Tibial artery (tissue), 4 donors: Measurements from ENCODE around the gene MOGAT3.

Source experiments
- DNase-seq, 2 donors: peaks; one replicate each; pipeline ENCODE4 v3.0.0-alpha.2; 2019
- H3K27ac ChIP-seq, 2 donors: fragments of 200-600 bp; sonication (generic) in 1 of 2; 1 replicate in 1 of 2; 2 replicates in 1 of 2; pipeline ENCODE4 v1.5.1; 2018 to 2019; ENCODE audit warnings: mild to moderate bottlenecking in 1 of 2
- H3K27me3 ChIP-seq, 2 donors: fragments of 200-600 bp; sonication (generic) in 1 of 2; one replicate each; pipeline versions ENCODE4 v1.5.1 to v1.6.0; 2016 to 2019
- H3K36me3 ChIP-seq, 3 donors: fragments of 200-600 bp; sonication (generic) in 2 of 3; one replicate each; pipeline ENCODE4 v1.5.1; 2016 to 2019; ENCODE audit warnings: mild to moderate bottlenecking in 2 of 3
- H3K4me1 ChIP-seq, 4 donors: fragments of 200-600 bp; sonication (generic) in 2 of 4; 1 replicate in 3 of 4; 2 replicates in 1 of 4; pipeline ENCODE4 v1.5.1; 2016 to 2019
- H3K4me3 ChIP-seq, 2 donors: fragments of 200-600 bp; sonication (generic) in 1 of 2; 1 replicate in 1 of 2; 2 replicates in 1 of 2; pipeline ENCODE4 v1.5.1; 2018 to 2019; ENCODE audit warnings: mild to moderate bottlenecking in 2 of 2
- H3K9me3 ChIP-seq, 3 donors: fragments of 200-600 bp; sonication (generic) in 1 of 3; one replicate each; pipeline ENCODE4 v1.5.1; 2016 to 2019
- intact Hi-C: fragments of 100-400 bp; cut with DNase I; formaldehyde crosslinking; loops from one replicate; pipeline ENCODE4 v1.15.0; 2023; ENCODE audit warnings: low total_unique reads
- TF ChIP-seq, protein P1 (sequence below), 2 experiments: fragments of 200-600 bp in 1 of 2; fragments of 450-650 bp in 1 of 2; IDR thresholded peaks; one replicate each; pipeline ENCODE4 v1.5.1; 2017 to 2019; ENCODE audit warnings: antibody characterized with exemption in 2 of 2, mild to moderate bottlenecking in 1 of 2, moderate library complexity in 1 of 2

The MOGAT3 gene

DNA sequence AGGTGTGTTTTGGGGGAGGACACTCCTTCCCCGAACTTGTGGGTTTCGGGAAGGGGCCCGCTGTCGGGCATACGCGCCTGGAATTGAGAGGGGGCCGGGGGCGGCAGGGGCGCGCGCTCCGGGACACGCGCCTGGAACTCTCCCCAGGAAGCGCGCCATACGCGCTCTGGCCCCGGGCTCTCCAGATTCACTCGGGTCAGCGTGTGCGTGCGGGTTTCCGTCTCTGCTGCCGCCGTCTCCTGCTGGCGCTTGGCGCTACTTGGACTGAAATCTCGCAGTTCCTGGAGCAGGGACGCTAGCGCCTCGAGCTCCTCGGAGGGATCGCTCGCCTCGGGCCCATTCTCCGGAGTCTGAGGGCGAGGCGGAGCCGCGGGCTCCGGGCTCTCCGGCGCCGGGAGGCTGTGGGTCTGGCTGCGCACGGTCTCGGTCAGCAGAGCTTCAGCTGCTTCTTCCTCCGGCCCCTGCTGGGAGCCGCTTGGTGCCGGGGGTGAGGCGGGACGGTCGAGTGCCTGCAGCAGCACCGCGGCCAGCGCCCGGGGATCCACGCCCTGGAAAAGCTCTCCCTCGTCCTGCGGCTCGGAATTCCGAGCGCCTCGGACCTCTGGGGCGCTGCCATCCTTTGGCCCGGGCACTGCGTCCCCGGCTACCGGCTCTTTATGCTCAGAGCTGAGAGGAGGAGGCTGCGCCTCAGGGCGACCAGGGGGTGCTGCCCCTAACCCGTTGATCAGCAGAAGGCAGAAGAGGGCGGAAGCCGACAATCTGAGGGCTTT lies 36.6 kb downstream of the MOGAT3 start:
- Histone ChIP-seq H3K9me3 (no peaks in the 10 kb centered on the region), H3K4me1 (peaks cover 0 to 41% (median 36%) of the 10 kb centered on the region in 4 donors), H3K4me3 (peak overlapping the region; percentile 22 to 48), H3K27ac (no peak overlapping the region), H3K27me3 (peaks cover 5 to 100% of the 10 kb centered on the region in 2 donors), H3K36me3 (peaks cover 16 to 18% (median 17%) of the 10 kb centered on the region in 3 donors)
- DNase-seq, result no peak
- intact Hi-C loops, result loop anchor here (10.0 kb wide), 1 partner anchor 269 kb away; the partner anchor contains the start of gene ACHE
- TF ChIP-seq, protein P1, sequence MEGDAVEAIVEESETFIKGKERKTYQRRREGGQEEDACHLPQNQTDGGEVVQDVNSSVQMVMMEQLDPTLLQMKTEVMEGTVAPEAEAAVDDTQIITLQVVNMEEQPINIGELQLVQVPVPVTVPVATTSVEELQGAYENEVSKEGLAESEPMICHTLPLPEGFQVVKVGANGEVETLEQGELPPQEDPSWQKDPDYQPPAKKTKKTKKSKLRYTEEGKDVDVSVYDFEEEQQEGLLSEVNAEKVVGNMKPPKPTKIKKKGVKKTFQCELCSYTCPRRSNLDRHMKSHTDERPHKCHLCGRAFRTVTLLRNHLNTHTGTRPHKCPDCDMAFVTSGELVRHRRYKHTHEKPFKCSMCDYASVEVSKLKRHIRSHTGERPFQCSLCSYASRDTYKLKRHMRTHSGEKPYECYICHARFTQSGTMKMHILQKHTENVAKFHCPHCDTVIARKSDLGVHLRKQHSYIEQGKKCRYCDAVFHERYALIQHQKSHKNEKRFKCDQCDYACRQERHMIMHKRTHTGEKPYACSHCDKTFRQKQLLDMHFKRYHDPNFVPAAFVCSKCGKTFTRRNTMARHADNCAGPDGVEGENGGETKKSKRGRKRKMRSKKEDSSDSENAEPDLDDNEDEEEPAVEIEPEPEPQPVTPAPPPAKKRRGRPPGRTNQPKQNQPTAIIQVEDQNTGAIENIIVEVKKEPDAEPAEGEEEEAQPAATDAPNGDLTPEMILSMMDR (IDR thresholded peaks at IDR 0.05), result no peak

- no peak for DNase-seq
- no peaks in the 10 kb centered on the region for H3K9me3 ChIP-seq
- H3K27me3 ChIP-seq, result peaks cover 5 to 100% of the 10 kb centered on the region in 2 donors
- peaks cover 23 to 26% (median 25%) of the 10 kb centered on the region in 3 donors for H3K36me3 ChIP-seq
- H3K4me1 ChIP-seq, result peaks cover 0 to 40% (median 36%) of the 10 kb centered on the region in 4 donors
- TF ChIP-seq, protein P1 (IDR thresholded peaks at IDR 0.05), result no peak
- H3K27ac ChIP-seq, result no peak overlapping the region
- peak overlapping the region; percentile 22 to 48 for H3K4me3 ChIP-seq
- intact Hi-C loops, result loop anchor here (10.0 kb wide), 1 partner anchor 269 kb away; the partner anchor contains the start of gene ACHE
Measured at GRCh38 chr7:101163279-101164070, 37.4 kb downstream of the MOGAT3 start.

- Histone ChIP-seq H3K36me3 (peaks cover 28 to 33% (median 32%) of the 10 kb centered on the region in 3 donors), H3K4me3 (peak overlapping the region; percentile 22 to 48), H3K27ac (no peak overlapping the region), H3K4me1 (peaks cover 0 to 40% (median 36%) of the 10 kb centered on the region in 4 donors), H3K9me3 (no peaks in the 10 kb centered on the region), H3K27me3 (peaks cover 5 to 97% of the 10 kb centered on the region in 2 donors)
- intact Hi-C loops, result loop anchor here (10.0 kb wide), 1 partner anchor 268 kb away; the partner anchor contains the start of gene ACHE
- DNase-seq, result no peak
- TF ChIP-seq, protein P1 (IDR thresholded peaks at IDR 0.05), result no peak
Measured at GRCh38 chr7:101162551-101163278, 38.1 kb downstream of the MOGAT3 start.

DNA sequence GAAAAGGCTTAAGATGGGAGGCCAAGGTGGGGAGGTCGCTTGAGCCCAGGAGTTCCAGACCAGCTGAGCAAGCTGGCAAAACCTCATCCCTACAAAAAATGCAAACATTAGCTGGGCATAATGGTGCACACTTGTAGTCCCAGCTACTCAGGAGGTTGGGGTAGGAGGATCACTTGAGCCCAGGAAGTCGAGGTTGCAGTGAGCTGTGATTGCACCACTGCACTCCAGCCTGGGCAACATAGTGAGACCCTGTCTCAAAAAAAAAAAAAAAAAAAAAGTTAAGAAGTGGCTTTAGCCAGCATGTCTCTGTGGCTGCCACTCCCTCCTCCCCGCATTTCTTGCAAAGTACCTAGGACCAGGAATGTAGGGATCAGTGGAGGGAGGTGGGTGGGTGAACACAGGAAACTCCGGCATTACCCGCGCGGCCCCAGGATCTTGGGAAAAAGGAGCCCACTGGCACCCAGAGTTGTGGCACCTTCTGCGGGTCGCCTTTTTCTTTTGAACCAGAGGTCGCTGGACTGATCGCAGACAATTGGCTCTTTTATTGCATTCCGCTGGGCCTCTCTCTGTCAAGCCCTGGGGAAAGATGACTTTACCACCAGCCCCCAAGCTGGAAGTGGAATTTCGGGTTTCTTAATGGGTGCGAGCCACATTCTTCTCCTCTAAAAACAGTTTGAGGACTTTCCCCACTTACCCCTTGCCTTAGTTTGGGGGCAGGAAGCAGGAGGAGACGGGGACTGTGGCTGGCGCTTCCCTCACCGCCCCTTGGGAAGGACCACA lies 39.0 kb downstream of the MOGAT3 start:
- Histone ChIP-seq H3K27me3 (peaks cover 5 to 91% of the 10 kb centered on the region in 2 donors), H3K36me3 (peaks cover 33 to 41% (median 36%) of the 10 kb centered on the region in 3 donors), H3K4me1 (peaks cover 0 to 40% (median 36%) of the 10 kb centered on the region in 4 donors), H3K4me3 (no peak overlapping the region), H3K27ac (no peak overlapping the region), H3K9me3 (no peaks in the 10 kb centered on the region)
- TF ChIP-seq, protein P1 (IDR thresholded peaks at IDR 0.05), result no peak
- intact Hi-C loops, result loop anchor here (10.0 kb wide), 1 partner anchor 267 kb away; the partner anchor contains the start of gene ACHE
- no peak for DNase-seq
